ENCODE measurements around the gene CDC42.

CDC42 gene

DNA sequence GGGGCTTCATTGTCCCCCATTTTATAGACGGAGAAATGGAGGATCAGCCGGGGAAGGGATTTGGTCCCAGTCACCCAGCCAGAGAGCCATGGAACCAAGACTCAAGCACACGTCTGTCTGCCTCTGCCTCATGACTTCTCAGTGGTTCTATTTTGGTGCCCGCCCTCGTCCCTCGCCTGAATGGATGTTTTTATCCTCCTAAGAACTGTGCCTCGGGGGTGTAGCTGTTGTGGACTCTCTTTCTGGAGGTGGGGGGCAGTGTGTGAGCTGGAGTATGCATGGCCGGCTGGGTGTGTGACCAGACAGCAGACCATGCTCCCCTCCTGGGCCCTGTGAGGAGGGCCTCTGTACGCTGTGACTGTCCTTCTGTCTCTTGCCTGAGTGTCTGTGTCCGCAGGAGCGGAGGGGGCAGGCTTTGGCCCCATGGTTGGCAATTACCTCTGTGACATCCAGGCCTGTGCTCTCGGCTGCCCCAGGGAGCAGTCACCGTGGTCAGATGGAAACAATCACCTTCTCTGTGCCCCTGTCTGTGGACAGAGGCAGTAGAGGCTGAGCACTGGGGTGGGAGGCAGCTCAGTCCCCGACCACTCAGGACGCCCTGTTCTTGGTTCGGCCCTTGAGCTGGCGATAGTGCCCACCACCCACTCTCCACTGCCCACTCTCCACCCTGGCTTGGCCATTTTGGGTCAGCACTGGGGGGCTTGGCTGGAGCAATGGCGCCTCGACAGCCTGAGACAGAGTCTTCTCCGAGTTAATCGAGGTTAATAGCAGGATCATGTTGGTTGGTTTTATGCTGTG lies 70.0 kb downstream of the CDC42 start:
- peak overlapping the region; percentile 68 for H3K27ac ChIP-seq (ENCODE audit: low read depth, low read length)

GRCh38 chr1:22123071-22123390 lies 70.5 kb downstream of the CDC42 start:
- H3K4me1 ChIP-seq (ENCODE audit: control insufficient read depth, insufficient read depth, low read length) = peaks cover 11% of the 10 kb centered on the region; the same call in 1 of the 2 replicates
- H3K27me3 ChIP-seq (ENCODE audit: control insufficient read depth, insufficient read depth, low read length) = no peaks in the 10 kb centered on the region
- peaks cover 6% of the 10 kb centered on the region; the same call in 1 of the 2 replicates for H3K36me3 ChIP-seq (ENCODE audit: control insufficient read depth, insufficient read depth, low read length)
- no peak overlapping the region for H3K9ac ChIP-seq (ENCODE audit: low read depth, low read length)
- H3K9me3 ChIP-seq (ENCODE audit: control insufficient read depth, insufficient read depth, low read length) = no peaks in the 10 kb centered on the region
- no peak overlapping the region for H3K27ac ChIP-seq (ENCODE audit: low read depth, low read length)
- H3K4me3 ChIP-seq (ENCODE audit: low read depth, low read length) = no peak overlapping the region

More for the DNA sequence above, 70.0 kb downstream of the CDC42 start:
- H3K9ac ChIP-seq (ENCODE audit: low read depth, low read length) = no peak overlapping the region
- no peak overlapping the region for H3K4me3 ChIP-seq (ENCODE audit: low read depth, low read length)
- H3K27me3 ChIP-seq (ENCODE audit: control insufficient read depth, insufficient read depth, low read length) = no peaks in the 10 kb centered on the region
- H3K9me3 ChIP-seq (ENCODE audit: control insufficient read depth, insufficient read depth, low read length) = no peaks in the 10 kb centered on the region
- peaks cover 11% of the 10 kb centered on the region; the same call in 1 of the 2 replicates for H3K4me1 ChIP-seq (ENCODE audit: control insufficient read depth, insufficient read depth, low read length)
- peaks cover 6% of the 10 kb centered on the region for H3K36me3 ChIP-seq (ENCODE audit: control insufficient read depth, insufficient read depth, low read length)

DNA sequence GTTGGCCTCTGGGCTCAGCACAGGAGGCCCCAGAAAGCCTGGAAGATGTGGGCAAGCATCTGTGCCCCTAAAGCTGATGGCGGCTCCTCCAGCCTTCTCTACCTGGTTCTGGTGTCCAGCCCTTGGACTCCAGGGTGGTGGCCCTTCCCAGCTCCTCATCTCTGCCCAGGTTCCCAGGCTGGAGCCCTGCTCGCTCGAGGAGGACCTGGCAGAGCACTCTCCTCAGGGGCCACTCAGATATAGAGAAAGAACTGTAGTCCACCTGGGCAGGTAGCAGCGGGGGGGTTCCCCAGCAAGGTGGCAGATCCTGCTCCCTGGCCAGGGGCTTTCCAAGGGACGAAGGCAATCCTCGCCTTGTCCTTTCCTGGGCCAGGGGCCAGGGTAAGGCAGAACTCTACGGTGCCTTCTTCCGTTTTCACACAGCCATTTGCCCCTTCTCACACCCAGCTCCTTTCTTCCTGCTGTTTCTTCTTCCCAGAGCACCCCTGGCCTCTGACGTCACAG lies 71.4 kb downstream of the CDC42 start:
- no peaks in the 10 kb centered on the region for H3K27me3 ChIP-seq (ENCODE audit: control insufficient read depth, insufficient read depth, low read length)

DNA sequence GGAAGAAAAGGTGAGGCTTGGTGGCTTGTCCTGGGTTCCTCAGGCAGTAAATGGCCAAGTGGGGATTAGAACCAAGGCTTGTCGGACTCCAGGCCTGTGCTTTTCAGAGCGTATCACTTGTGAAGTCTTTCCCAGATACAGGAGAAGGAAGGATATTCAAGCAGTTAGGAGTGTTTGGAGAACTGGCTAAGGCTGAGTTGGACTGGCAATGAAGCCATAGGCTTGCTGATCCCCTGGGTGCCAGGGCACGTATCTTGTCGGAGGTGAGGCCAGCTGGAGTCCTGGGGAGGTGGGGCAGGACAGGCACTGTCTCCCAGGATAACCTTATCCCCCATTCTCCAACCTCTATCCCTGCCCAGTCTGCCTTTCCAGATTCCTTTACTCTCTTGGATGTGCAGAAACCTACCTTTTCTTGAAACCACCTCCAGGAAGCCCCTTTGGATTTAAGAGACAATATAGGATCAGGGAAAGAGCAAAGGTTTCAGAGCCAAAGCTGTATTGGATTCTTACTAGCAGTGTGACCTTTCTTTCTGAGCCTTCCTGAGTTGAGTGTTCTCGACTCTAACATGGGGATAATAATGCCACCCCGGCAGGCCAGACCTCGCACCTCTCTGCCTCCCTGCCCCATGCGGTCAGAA lies 72.2 kb downstream of the CDC42 start:
- peaks cover 11% of the 10 kb centered on the region; the same call in 1 of the 2 replicates for H3K4me1 ChIP-seq (ENCODE audit: control insufficient read depth, insufficient read depth, low read length)
- H3K4me3 ChIP-seq (ENCODE audit: low read depth, low read length) = no peak overlapping the region

More for the DNA sequence above, 71.4 kb downstream of the CDC42 start:
- Histone ChIP-seq H3K4me3 (ENCODE audit: low read depth, low read length) (no peak overlapping the region), H3K27ac (ENCODE audit: low read depth, low read length) (no peak overlapping the region), H3K9me3 (ENCODE audit: control insufficient read depth, insufficient read depth, low read length) (no peaks in the 10 kb centered on the region), H3K4me1 (ENCODE audit: control insufficient read depth, insufficient read depth, low read length) (peaks cover 11% of the 10 kb centered on the region; the same call in 1 of the 2 replicates), H3K36me3 (ENCODE audit: control insufficient read depth, insufficient read depth, low read length) (no peaks in the 10 kb centered on the region; the same call in 1 of the 2 replicates), H3K9ac (ENCODE audit: low read depth, low read length) (no peak overlapping the region)

DNA sequence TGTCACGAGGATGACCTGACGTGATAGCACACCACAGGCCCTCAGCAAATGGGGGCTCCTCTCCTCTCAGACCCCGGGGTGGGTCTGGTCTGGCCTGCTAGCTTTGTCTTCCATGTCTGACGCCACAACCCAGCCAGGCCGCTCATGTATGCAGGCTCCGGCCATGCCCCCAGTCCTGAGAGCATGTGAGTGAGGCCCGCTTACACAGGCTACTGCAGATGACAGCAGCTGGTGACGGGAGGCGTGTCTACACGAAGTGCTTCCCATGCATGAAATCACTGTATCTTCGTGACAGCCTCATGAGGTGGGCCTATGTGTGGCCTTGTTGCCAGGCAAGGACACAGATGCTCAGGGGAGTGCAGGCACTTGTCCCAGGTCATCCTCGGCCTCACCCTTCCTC lies 74.0 kb downstream of the CDC42 start:
- Histone ChIP-seq H3K4me3 (ENCODE audit: low read depth, low read length) (no peak overlapping the region), H3K9me3 (ENCODE audit: control insufficient read depth, insufficient read depth, low read length) (no peaks in the 10 kb centered on the region), H3K27me3 (ENCODE audit: control insufficient read depth, insufficient read depth, low read length) (no peaks in the 10 kb centered on the region), H3K36me3 (ENCODE audit: control insufficient read depth, insufficient read depth, low read length) (no peaks in the 10 kb centered on the region), H3K4me1 (ENCODE audit: control insufficient read depth, insufficient read depth, low read length) (peaks cover 7% of the 10 kb centered on the region; the same call in 1 of the 2 replicates), H3K27ac (ENCODE audit: low read depth, low read length) (no peak overlapping the region), H3K9ac (ENCODE audit: low read depth, low read length) (no peak overlapping the region)

More for the DNA sequence above, 72.2 kb downstream of the CDC42 start:
- Histone ChIP-seq H3K27me3 (ENCODE audit: control insufficient read depth, insufficient read depth, low read length) (no peaks in the 10 kb centered on the region), H3K9ac (ENCODE audit: low read depth, low read length) (no peak overlapping the region), H3K36me3 (ENCODE audit: control insufficient read depth, insufficient read depth, low read length) (no peaks in the 10 kb centered on the region), H3K9me3 (ENCODE audit: control insufficient read depth, insufficient read depth, low read length) (no peaks in the 10 kb centered on the region), H3K27ac (ENCODE audit: low read depth, low read length) (no peak overlapping the region)

- Histone ChIP-seq H3K36me3 (ENCODE audit: control insufficient read depth, insufficient read depth, low read length) (no peaks in the 10 kb centered on the region), H3K27me3 (ENCODE audit: control insufficient read depth, insufficient read depth, low read length) (no peaks in the 10 kb centered on the region), H3K4me3 (ENCODE audit: low read depth, low read length) (no peak overlapping the region), H3K9me3 (ENCODE audit: control insufficient read depth, insufficient read depth, low read length) (no peaks in the 10 kb centered on the region), H3K9ac (ENCODE audit: low read depth, low read length) (no peak overlapping the region), H3K27ac (ENCODE audit: low read depth, low read length) (no peak overlapping the region), H3K4me1 (ENCODE audit: control insufficient read depth, insufficient read depth, low read length) (peaks cover under 1% of the 10 kb centered on the region; the same call in 1 of the 2 replicates)
These were observed 74.7 kb downstream of the CDC42 start for GRCh38 chr1:22127248-22127647.

DNA sequence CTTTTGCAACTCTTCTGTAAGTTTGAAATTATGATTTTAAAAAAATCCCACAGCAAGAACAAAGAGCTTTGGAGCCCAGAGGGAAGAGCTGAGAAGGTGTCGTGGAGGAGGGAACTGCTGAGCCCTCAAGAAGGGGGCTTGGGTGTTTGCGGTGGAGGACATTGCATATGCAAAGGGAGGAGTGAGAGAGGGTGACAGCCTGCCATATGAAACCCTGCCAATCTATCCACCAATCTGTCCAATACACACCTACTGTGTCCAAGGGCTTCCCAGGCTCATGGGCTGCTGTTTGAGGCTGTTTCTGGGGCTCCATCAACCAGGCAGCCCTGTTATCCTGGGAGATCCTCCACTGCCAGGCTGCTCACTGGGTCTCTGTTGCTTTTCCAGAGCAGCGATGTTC lies 75.2 kb downstream of the CDC42 start:
- Histone ChIP-seq H3K27me3 (ENCODE audit: control insufficient read depth, insufficient read depth, low read length) (no peaks in the 10 kb centered on the region), H3K27ac (ENCODE audit: low read depth, low read length) (no peak overlapping the region)

GRCh38 chr1:22128392-22128791 lies 75.9 kb downstream of the CDC42 start:
- Histone ChIP-seq H3K27ac (ENCODE audit: low read depth, low read length) (no peak overlapping the region), H3K27me3 (ENCODE audit: control insufficient read depth, insufficient read depth, low read length) (no peaks in the 10 kb centered on the region), H3K36me3 (ENCODE audit: control insufficient read depth, insufficient read depth, low read length) (no peaks in the 10 kb centered on the region), H3K4me1 (ENCODE audit: control insufficient read depth, insufficient read depth, low read length) (peaks cover 3% of the 10 kb centered on the region), H3K4me3 (ENCODE audit: low read depth, low read length) (no peak overlapping the region), H3K9ac (ENCODE audit: low read depth, low read length) (no peak overlapping the region), H3K9me3 (ENCODE audit: control insufficient read depth, insufficient read depth, low read length) (no peaks in the 10 kb centered on the region)

More for the DNA sequence above, 75.2 kb downstream of the CDC42 start:
- no peaks in the 10 kb centered on the region for H3K36me3 ChIP-seq (ENCODE audit: control insufficient read depth, insufficient read depth, low read length)
- no peak overlapping the region for H3K4me3 ChIP-seq (ENCODE audit: low read depth, low read length)
- no peaks in the 10 kb centered on the region for H3K9me3 ChIP-seq (ENCODE audit: control insufficient read depth, insufficient read depth, low read length)
- no peak overlapping the region for H3K9ac ChIP-seq (ENCODE audit: low read depth, low read length)
- H3K4me1 ChIP-seq (ENCODE audit: control insufficient read depth, insufficient read depth, low read length) = no peaks in the 10 kb centered on the region

DNA sequence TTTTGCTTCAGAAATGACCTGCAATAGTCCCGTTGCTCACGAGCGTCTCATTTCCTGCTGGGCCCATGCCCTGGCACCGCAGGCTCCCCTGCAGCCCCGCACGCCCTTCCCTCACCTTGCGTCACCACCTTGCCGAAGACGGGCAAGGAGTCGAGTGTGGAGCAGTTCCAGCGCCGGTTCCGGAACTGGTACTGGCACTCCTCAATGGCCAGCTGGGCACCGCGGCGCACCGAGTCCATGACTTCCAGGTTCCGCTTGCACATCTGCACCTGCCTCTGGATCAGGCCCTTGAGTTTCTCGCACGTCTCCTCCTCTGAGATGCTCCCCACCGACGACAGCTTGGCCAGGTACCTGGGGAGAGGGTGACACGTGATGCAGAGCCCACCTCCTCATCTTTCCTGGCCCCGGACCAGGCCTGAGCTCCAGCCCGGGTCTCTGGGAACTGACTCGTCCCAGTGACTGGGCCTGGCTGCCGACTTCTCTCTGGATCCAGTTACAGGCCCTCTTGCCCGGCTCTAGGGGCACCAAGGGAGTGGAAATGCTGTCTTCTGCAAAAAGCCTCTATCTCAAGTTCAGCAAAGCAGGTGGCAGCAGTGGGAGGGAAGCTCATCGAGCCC lies 77.1 kb downstream of the CDC42 start:
- Histone ChIP-seq H3K4me1 (ENCODE audit: control insufficient read depth, insufficient read depth, low read length) (peaks cover 15% of the 10 kb centered on the region), H3K9me3 (ENCODE audit: control insufficient read depth, insufficient read depth, low read length) (no peaks in the 10 kb centered on the region), H3K9ac (ENCODE audit: low read depth, low read length) (no peak overlapping the region), H3K4me3 (ENCODE audit: low read depth, low read length) (no peak overlapping the region), H3K27me3 (ENCODE audit: control insufficient read depth, insufficient read depth, low read length) (0 out of 2 replicates have a peak, but pooled peaks cover 5% of the 10 kb centered on the region), H3K27ac (ENCODE audit: low read depth, low read length) (no peak overlapping the region), H3K36me3 (ENCODE audit: control insufficient read depth, insufficient read depth, low read length) (no peaks in the 10 kb centered on the region)

- Histone ChIP-seq H3K9me3 (ENCODE audit: control insufficient read depth, insufficient read depth, low read length) (no peaks in the 10 kb centered on the region), H3K9ac (ENCODE audit: low read depth, low read length) (no peak overlapping the region), H3K36me3 (ENCODE audit: control insufficient read depth, insufficient read depth, low read length) (no peaks in the 10 kb centered on the region), H3K27ac (ENCODE audit: low read depth, low read length) (no peak overlapping the region), H3K4me1 (ENCODE audit: control insufficient read depth, insufficient read depth, low read length) (peaks cover 15% of the 10 kb centered on the region), H3K4me3 (ENCODE audit: low read depth, low read length) (no peak overlapping the region), H3K27me3 (ENCODE audit: control insufficient read depth, insufficient read depth, low read length) (0 out of 2 replicates have a peak, but pooled peaks cover 5% of the 10 kb centered on the region)
These were observed 78.6 kb downstream of the CDC42 start for GRCh38 chr1:22131062-22131461.
